Measurements from ENCODE around the gene ADAM12. TPM values are rescaled to one million over a fixed set of nuclear protein-coding genes. Genes with fewer than 3 reads are reported as not detected.

Gene ADAM12
- total and polyA plus RNA-seq, 9 of the 15 experiments (the other 6 are each of a cell fraction or from before 2014, with no cell fraction given) = not detected

DNA sequence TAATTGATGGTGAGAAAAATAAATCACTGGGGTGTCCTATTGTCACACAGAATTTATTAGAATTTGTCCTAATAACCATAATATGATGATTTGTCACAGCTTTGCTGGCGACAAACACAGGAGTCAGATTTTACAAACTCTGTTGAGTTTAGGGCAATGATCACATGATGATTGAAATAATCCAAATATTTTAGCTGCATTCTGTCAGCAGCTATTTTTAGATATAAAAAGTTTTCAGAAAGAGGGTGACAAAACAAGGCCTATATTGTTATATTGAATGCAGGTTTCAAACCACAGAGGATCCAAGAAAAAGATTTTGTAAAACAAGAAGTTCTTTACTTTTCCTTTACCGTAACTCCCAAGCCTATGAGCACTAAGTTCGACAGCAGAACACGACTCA lies 178.8 kb downstream of the ADAM12 start:
- Histone ChIP-seq H3K9me1 (ENCODE audit: control insufficient read depth, insufficient read depth, low read length) (no peaks in the 10 kb centered on the region), H3K9me3 (replicated peaks; ENCODE audit: control insufficient read depth, insufficient read depth, low read depth, low read length) (no peaks in the 10 kb centered on the region), H3K27me3 (ENCODE audit: control insufficient read depth in 2 of 2, insufficient read depth in 2 of 2, low read length in 2 of 2) (no peaks in the 10 kb centered on the region), H3K4me1 (replicated peaks in 1 of 2; ENCODE audit: control insufficient read depth in 2 of 2, insufficient read depth in 2 of 2, low read length in 2 of 2) (peaks cover 0 to 6% of the 10 kb centered on the region in 2 experiments; a peak in 2 of 5 replicates), H3K9ac (ENCODE audit: insufficient read depth in 1 of 2, low read depth in 2 of 2, low read length in 2 of 2) (no peak overlapping the region), H3K79me2 (ENCODE audit: control insufficient read depth, insufficient read depth, low read length) (no peaks in the 10 kb centered on the region), H4K20me1 (replicated peaks; ENCODE audit: control insufficient read depth, insufficient read depth, low read length) (no peaks in the 10 kb centered on the region), H3K27ac (ENCODE audit: extremely low read depth, low read depth, low read length) (no peak overlapping the region), H2AFZ (ENCODE audit: low read depth, low read length) (no peak overlapping the region), H3K36me3 (ENCODE audit: control insufficient read depth, insufficient read depth, low read length) (no peaks in the 10 kb centered on the region), H3K4me2 (ENCODE audit: insufficient read depth, low read length) (no peak overlapping the region), H3K4me3 (no peak overlapping the region)
- ChIA-PET POLR2A (interaction anchor here (0.7 kb wide), 2 partner anchors 73 to 327 kb away, joined by 3 to 5 read pairs; no protein-coding TSS in a partner anchor), CTCF (ENCODE audit: low intra/inter-chr PET ratio) (no interaction called here)
- BruUV-seq (replicated peaks) = no TSS peak
- no peak for ATAC-seq
- no peak for TF ChIP-seq ZNF717 (CRISPR knock-in tag; IDR thresholded peaks at IDR 0.05)
- no peak for TF ChIP-seq RBM17 (IDR thresholded peaks at IDR 0.05; ENCODE audit: borderline replicate concordance, low read depth, low read length)
- TF ChIP-seq, protein P1, sequence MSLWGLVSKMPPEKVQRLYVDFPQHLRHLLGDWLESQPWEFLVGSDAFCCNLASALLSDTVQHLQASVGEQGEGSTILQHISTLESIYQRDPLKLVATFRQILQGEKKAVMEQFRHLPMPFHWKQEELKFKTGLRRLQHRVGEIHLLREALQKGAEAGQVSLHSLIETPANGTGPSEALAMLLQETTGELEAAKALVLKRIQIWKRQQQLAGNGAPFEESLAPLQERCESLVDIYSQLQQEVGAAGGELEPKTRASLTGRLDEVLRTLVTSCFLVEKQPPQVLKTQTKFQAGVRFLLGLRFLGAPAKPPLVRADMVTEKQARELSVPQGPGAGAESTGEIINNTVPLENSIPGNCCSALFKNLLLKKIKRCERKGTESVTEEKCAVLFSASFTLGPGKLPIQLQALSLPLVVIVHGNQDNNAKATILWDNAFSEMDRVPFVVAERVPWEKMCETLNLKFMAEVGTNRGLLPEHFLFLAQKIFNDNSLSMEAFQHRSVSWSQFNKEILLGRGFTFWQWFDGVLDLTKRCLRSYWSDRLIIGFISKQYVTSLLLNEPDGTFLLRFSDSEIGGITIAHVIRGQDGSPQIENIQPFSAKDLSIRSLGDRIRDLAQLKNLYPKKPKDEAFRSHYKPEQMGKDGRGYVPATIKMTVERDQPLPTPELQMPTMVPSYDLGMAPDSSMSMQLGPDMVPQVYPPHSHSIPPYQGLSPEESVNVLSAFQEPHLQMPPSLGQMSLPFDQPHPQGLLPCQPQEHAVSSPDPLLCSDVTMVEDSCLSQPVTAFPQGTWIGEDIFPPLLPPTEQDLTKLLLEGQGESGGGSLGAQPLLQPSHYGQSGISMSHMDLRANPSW (CRISPR knock-in tag; IDR thresholded peaks at IDR 0.05) = no peak
- no peak for TF ChIP-seq POLR2AphosphoS2 (IDR thresholded peaks at IDR 0.05; ENCODE audit: low read length)
- TF ChIP-seq SNRNP70 (optimal IDR thresholded peaks at IDR 0.05; ENCODE audit: low read depth, low read length) = no peak
- TF ChIP-seq, protein P2, sequence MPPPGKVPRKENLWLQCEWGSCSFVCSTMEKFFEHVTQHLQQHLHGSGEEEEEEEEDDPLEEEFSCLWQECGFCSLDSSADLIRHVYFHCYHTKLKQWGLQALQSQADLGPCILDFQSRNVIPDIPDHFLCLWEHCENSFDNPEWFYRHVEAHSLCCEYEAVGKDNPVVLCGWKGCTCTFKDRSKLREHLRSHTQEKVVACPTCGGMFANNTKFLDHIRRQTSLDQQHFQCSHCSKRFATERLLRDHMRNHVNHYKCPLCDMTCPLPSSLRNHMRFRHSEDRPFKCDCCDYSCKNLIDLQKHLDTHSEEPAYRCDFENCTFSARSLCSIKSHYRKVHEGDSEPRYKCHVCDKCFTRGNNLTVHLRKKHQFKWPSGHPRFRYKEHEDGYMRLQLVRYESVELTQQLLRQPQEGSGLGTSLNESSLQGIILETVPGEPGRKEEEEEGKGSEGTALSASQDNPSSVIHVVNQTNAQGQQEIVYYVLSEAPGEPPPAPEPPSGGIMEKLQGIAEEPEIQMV (tag; conservative IDR thresholded peaks at IDR 0.05; ENCODE audit: low read depth) = no peak
- TF ChIP-seq ELF2 (CRISPR knock-in tag; IDR thresholded peaks at IDR 0.05) = no peak
- TF ChIP-seq, protein P3, sequence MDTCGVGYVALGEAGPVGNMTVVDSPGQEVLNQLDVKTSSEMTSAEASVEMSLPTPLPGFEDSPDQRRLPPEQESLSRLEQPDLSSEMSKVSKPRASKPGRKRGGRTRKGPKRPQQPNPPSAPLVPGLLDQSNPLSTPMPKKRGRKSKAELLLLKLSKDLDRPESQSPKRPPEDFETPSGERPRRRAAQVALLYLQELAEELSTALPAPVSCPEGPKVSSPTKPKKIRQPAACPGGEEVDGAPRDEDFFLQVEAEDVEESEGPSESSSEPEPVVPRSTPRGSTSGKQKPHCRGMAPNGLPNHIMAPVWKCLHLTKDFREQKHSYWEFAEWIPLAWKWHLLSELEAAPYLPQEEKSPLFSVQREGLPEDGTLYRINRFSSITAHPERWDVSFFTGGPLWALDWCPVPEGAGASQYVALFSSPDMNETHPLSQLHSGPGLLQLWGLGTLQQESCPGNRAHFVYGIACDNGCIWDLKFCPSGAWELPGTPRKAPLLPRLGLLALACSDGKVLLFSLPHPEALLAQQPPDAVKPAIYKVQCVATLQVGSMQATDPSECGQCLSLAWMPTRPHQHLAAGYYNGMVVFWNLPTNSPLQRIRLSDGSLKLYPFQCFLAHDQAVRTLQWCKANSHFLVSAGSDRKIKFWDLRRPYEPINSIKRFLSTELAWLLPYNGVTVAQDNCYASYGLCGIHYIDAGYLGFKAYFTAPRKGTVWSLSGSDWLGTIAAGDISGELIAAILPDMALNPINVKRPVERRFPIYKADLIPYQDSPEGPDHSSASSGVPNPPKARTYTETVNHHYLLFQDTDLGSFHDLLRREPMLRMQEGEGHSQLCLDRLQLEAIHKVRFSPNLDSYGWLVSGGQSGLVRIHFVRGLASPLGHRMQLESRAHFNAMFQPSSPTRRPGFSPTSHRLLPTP (IDR thresholded peaks at IDR 0.05; ENCODE audit: borderline replicate concordance, extremely low read depth, insufficient read length) = no peak
- no peak for TF ChIP-seq SOX6 (IDR thresholded peaks at IDR 0.05)
- TF ChIP-seq NR2C2 (CRISPR knock-in tag; IDR thresholded peaks at IDR 0.05) = no peak
- TF ChIP-seq NR2C2 (tag; IDR thresholded peaks at IDR 0.05) = no peak
- no peak for TF ChIP-seq TEAD4 (IDR thresholded peaks at IDR 0.05; ENCODE audit: low read length)
- no peak for TF ChIP-seq TEAD4 (CRISPR knock-in tag; IDR thresholded peaks at IDR 0.05; ENCODE audit: borderline replicate concordance)
- no peak for TF ChIP-seq ZBTB7A (IDR thresholded peaks at IDR 0.05; ENCODE audit: borderline replicate concordance, control insufficient read depth, low read depth, low read length)
- TF ChIP-seq ZNF212 (CRISPR knock-in tag; IDR thresholded peaks at IDR 0.05) = no peak
- in situ Hi-C loops (cut with MboI) = no loop called here
- intact Hi-C loops (cut with micrococcal nuclease) = no loop called here
- DNase-seq (ENCODE audit: extremely low read depth in 1 of 4, low spot score in 3 of 4) = no peak
- WGBS (ENCODE audit: insufficient coverage, low coverage, missing lambda C conversion rate) = 43% methylated on average over 4 of the region's 4 CpGs
- no peak for FAIRE-seq

Measured in K562 (cell line).